K562 (cell line): ENCODE results near the gene NOP14. TPM values are rescaled to one million over a fixed set of nuclear protein-coding genes. Genes with fewer than 3 reads are reported as not detected.

Source experiments
- BCOR ChIP-seq: fragments of 450-650 bp; IDR thresholded peaks from 2 replicates; pipeline ENCODE4 v1.6.1; 2016
- BRF1 ChIP-seq: IDR thresholded peaks from 3 replicates; pipeline ENCODE4 v1.6.1; 2011; ENCODE audit warnings: borderline replicate concordance, mild to moderate bottlenecking; ENCODE audit not compliant: insufficient read length; ENCODE audit errors: extremely low read depth
- CBX1 ChIP-seq: sonication (generic); IDR thresholded peaks from 2 replicates; pipeline ENCODE4 v1.6.1; 2016; ENCODE audit warnings: antibody characterized with exemption, low read depth, mild to moderate bottlenecking
- ETV5 ChIP-seq: sonication (generic); formaldehyde crosslinking; IDR thresholded peaks from 2 replicates; pipeline ENCODE4 v1.4.0; 2020; ENCODE audit warnings: low read depth, mild to moderate bottlenecking, missing genetic modification reagents
- GABPB1 ChIP-seq: sonication (generic); formaldehyde crosslinking; IDR thresholded peaks from 2 replicates; pipeline ENCODE4 v1.8.0; 2022; ENCODE audit warnings: mild to moderate bottlenecking, missing genetic modification reagents
- IFI16 ChIP-seq: fragments of 250-450 bp; sonication (Bioruptor Pico); IDR thresholded peaks from 2 replicates; pipeline ENCODE4 v2.1.2; 2022; ENCODE audit warnings: mild to moderate bottlenecking, inconsistent platforms
- KLF13 ChIP-seq: fragments of 450-650 bp; IDR thresholded peaks from 2 replicates; pipeline ENCODE4 v1.6.1; 2016; ENCODE audit warnings: missing genetic modification characterization, low read depth, mild to moderate bottlenecking, missing compliant biosample characterization, moderate library complexity, borderline replicate concordance
- MAFG ChIP-seq: fragments of 450-650 bp; conservative IDR thresholded peaks from 2 replicates; pipeline ENCODE4 v1.6.1; 2016; ENCODE audit warnings: missing genetic modification characterization, missing compliant biosample characterization
- MAX ChIP-seq: sonication (generic); formaldehyde crosslinking; IDR thresholded peaks from 2 replicates; pipeline ENCODE4 v1.9.0; 2022; ENCODE audit warnings: mild to moderate bottlenecking, missing genetic modification reagents
- MBD2 ChIP-seq: sonication (generic); IDR thresholded peaks from 2 replicates; pipeline ENCODE4 v1.6.1; 2016; ENCODE audit warnings: low read depth, borderline replicate concordance
- MECOM ChIP-seq: fragments of 250-450 bp; sonication (Bioruptor Pico); IDR thresholded peaks from 2 replicates; pipeline ENCODE4 v1.8.0; 2022; ENCODE audit warnings: inconsistent platforms
- NCOA6 ChIP-seq: fragments of 450-650 bp; IDR thresholded peaks from 2 replicates; pipeline ENCODE4 v1.6.1; 2017; ENCODE audit warnings: mild to moderate bottlenecking
- PRPF4 ChIP-seq: fragments of 200-400 bp; formaldehyde crosslinking; IDR thresholded peaks from one replicate; pipeline ENCODE4 v1.6.1; 2017; ENCODE audit warnings: low read length, low read depth, mild to moderate bottlenecking; ENCODE audit not compliant: insufficient read depth, poor library complexity, severe bottlenecking
- RBM15 ChIP-seq: fragments of 200-400 bp; formaldehyde crosslinking; IDR thresholded peaks from 2 replicates; pipeline ENCODE4 v1.6.1; 2018; ENCODE audit warnings: mild to moderate bottlenecking, low read length, moderate library complexity; ENCODE audit not compliant: insufficient read depth
- XRCC3 ChIP-seq: fragments of 450-650 bp; IDR thresholded peaks from 2 replicates; pipeline ENCODE4 v1.6.1; 2017; ENCODE audit warnings: mild to moderate bottlenecking, moderate library complexity
- ZKSCAN1 ChIP-seq: fragments of 150-350 bp; IDR thresholded peaks from 2 replicates; pipeline ENCODE4 v1.6.1; 2016; ENCODE audit warnings: low read depth, low read length
- ZNF282 ChIP-seq: sonication (generic); formaldehyde crosslinking; IDR thresholded peaks from 2 replicates; pipeline ENCODE4 v1.8.1; 2023; ENCODE audit warnings: missing genetic modification reagents
- ZNF785 ChIP-seq: fragments of 250-450 bp; sonication (Bioruptor Pico); IDR thresholded peaks from 2 replicates; pipeline ENCODE4 v1.4.0; 2020; ENCODE audit warnings: mild to moderate bottlenecking
- polyA plus RNA-seq, 8 experiments: library from polyadenylated mRNA; depleted of rRNA in 4 of 8; stranded (reverse) in 5 of 8; unstranded in 3 of 8; fragments of >200 nt; fragmentation: Nextera tagmentation in 2 of 8; fragmentation: Illumina TruSeq in 1 of 8; extraction: Ambion mirVana in 2 of 8; extraction: Trizol in 1 of 8; gene quantifications; 2 replicates each; pipeline versions ENCODE4 v1.2.1 to v1.2.3, GENCODE V29; 2011 to 2014; ENCODE audit warnings: inconsistent platforms in 1 of 8, missing spikeins in 1 of 8
- total RNA-seq, 7 experiments: library from RNA; depleted of rRNA in 6 of 7; stranded (reverse); fragments of >200 nt in 6 of 7; fragmentation: Illumina TruSeq in 2 of 7; extraction: Trizol in 2 of 7; gene quantifications; 2 replicates each; pipeline versions ENCODE4 v1.2.1 to v1.2.3, GENCODE V29; 2011 to 2021; ENCODE audit warnings: low replicate concordance in 1 of 7
- TF ChIP-seq, protein P1 (sequence below): fragments of 250-450 bp; sonication (Bioruptor Pico); IDR thresholded peaks from 2 replicates; pipeline ENCODE4 v1.4.0; 2020; ENCODE audit warnings: mild to moderate bottlenecking

NOP14 gene
- total and polyA plus RNA-seq, 9 of the 15 experiments (the other 6 are each of a cell fraction or from before 2014, with no cell fraction given), result 12.7 to 76.0 (median 50.9) TPM

- TF ChIP-seq, protein P1, sequence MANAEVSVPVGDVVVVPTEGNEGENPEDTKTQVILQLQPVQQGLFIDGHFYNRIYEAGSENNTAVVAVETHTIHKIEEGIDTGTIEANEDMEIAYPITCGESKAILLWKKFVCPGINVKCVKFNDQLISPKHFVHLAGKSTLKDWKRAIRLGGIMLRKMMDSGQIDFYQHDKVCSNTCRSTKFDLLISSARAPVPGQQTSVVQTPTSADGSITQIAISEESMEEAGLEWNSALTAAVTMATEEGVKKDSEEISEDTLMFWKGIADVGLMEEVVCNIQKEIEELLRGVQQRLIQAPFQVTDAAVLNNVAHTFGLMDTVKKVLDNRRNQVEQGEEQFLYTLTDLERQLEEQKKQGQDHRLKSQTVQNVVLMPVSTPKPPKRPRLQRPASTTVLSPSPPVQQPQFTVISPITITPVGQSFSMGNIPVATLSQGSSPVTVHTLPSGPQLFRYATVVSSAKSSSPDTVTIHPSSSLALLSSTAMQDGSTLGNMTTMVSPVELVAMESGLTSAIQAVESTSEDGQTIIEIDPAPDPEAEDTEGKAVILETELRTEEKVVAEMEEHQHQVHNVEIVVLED (CRISPR knock-in tag), result no peak
- TF ChIP-seq KLF13 (tag) (no peak), ZNF785 (no peak), IFI16 (CRISPR knock-in tag) (no peak), MAFG (no peak), ZKSCAN1 (no peak), RBM15 (no peak), PRPF4 (no peak), BCOR (no peak), ETV5 (CRISPR knock-in tag) (no peak), CBX1 (no peak), XRCC3 (no peak), MECOM (CRISPR knock-in tag) (no peak), GABPB1 (CRISPR knock-in tag) (no peak), MAX (peak; percentile 49; the same call in 1 of the 2 replicates), MBD2 (no peak), BRF1 (no peak), NCOA6 (no peak), ZNF282 (CRISPR knock-in tag) (no peak)
These were observed 25.9 kb downstream of the NOP14 start (continued) for GRCh38 chr4:2937146-2937857.
